H1 (cell line): ENCODE measurements around the gene DENND1A. TPM values are rescaled to one million over a fixed set of nuclear protein-coding genes. Genes with fewer than 3 reads are reported as not detected.
A peak's percentile ranks its signal among the peaks of the same experiment; 100 is the strongest.

Experiments used
- CTCF ChIA-PET: fragments of 300-600 bp; sonication (Branson Sonifier 250); formaldehyde crosslinking; loops from one replicate; lab custom pipeline; 2021; ENCODE audit not compliant: partially characterized antibody; lab: Charles Lee
- POLR2A ChIA-PET: fragments of 300-600 bp; sonication (Branson Sonifier 250); formaldehyde crosslinking; loops from one replicate; lab custom pipeline; 2021; ENCODE audit warnings: inconsistent platforms; ENCODE audit not compliant: partially characterized antibody; lab: Charles Lee
- DNase-seq, 2 experiments: peaks; one replicate each; pipeline versions ENCODE4 v3.0.0 to v3.0.0-alpha.2; 2010 to 2022; ENCODE audit warnings: low spot score in 2 of 2, low read depth in 1 of 2, mixed read lengths in 1 of 2
- FAIRE-seq: peaks from 2 replicates; lab custom pipeline; 2011; peaks lifted over from hg19 to GRCh38; lab: Jason Lieb, UNC
- H2AFZ ChIP-seq: 2 replicates; pipeline ENCODE4 v1.8.1; 2012; ENCODE audit warnings: low read length, inconsistent platforms
- H2AK5ac ChIP-seq: 2 replicates; pipeline ENCODE4 v1.6.1; 2013; ENCODE audit warnings: low read depth, low read length
- H2BK120ac ChIP-seq: replicated peaks from 2 replicates; pipeline ENCODE3; 2013; ENCODE audit warnings: low read depth, low read length, inconsistent platforms
- H2BK12ac ChIP-seq: 2 replicates; pipeline ENCODE4 v1.6.1; 2013; ENCODE audit warnings: low read depth, low read length
- H2BK15ac ChIP-seq: 2 replicates; pipeline ENCODE4 v1.6.1; 2013; ENCODE audit warnings: low read length
- H2BK20ac ChIP-seq: 2 replicates; pipeline ENCODE4 v1.6.1; 2013; ENCODE audit warnings: low read length
- H2BK5ac ChIP-seq: 2 replicates; pipeline ENCODE4 v1.6.1; 2013; ENCODE audit warnings: low read depth, low read length
- H3K14ac ChIP-seq: 2 replicates; pipeline ENCODE4 v1.6.1; 2013; ENCODE audit warnings: inconsistent platforms; ENCODE audit not compliant: insufficient read length
- H3K18ac ChIP-seq: 2 replicates; pipeline ENCODE4 v1.6.1; 2013; ENCODE audit warnings: low read length; ENCODE audit errors: extremely low read depth
- H3K23ac ChIP-seq: 2 replicates; pipeline ENCODE4 v1.6.1; 2013; ENCODE audit warnings: inconsistent platforms; ENCODE audit not compliant: insufficient read length
- H3K23me2 ChIP-seq: 2 replicates; pipeline ENCODE4 v1.6.1; 2013; ENCODE audit warnings: low read depth, low read length
- H3K27ac ChIP-seq: 2 replicates; pipeline ENCODE4 v1.6.1; 2011; ENCODE audit warnings: low read depth, low read length, inconsistent platforms
- H3K27me3 ChIP-seq, 4 experiments: replicated peaks in 1 of 4; 1 replicate in 1 of 4; 2 replicates in 3 of 4; pipeline versions ENCODE4 v1.6.1 to v1.8.1; 2011 to 2013; ENCODE audit warnings: low read length in 3 of 4, mild to moderate bottlenecking in 3 of 4, inconsistent platforms in 2 of 4, mixed read lengths in 2 of 4, moderate library complexity in 1 of 4; ENCODE audit not compliant: control insufficient read depth in 3 of 4, insufficient read depth in 3 of 4; ENCODE audit errors: extremely low read depth in 1 of 4
- H3K36me3 ChIP-seq, 4 experiments: 2 replicates each; pipeline versions ENCODE4 v1.6.1 to v1.8.1; 2011 to 2013; ENCODE audit warnings: mild to moderate bottlenecking in 4 of 4, low read length in 3 of 4, moderate library complexity in 2 of 4, control low read depth in 1 of 4, inconsistent platforms in 1 of 4; ENCODE audit not compliant: insufficient read depth in 4 of 4, control insufficient read depth in 2 of 4
- H3K4ac ChIP-seq: replicated peaks from 2 replicates; pipeline ENCODE3; 2013; ENCODE audit warnings: low read length, low read depth, mixed read lengths, inconsistent platforms; ENCODE audit not compliant: insufficient read length
- H3K4me1 ChIP-seq, 4 experiments: replicated peaks in 1 of 4; 1 replicate in 1 of 4; 2 replicates in 3 of 4; pipeline versions ENCODE4 v1.6.1 to v1.8.1; 2011 to 2013; ENCODE audit warnings: low read length in 3 of 4, inconsistent platforms in 2 of 4, mixed read lengths in 1 of 4; ENCODE audit not compliant: insufficient read depth in 4 of 4, control insufficient read depth in 3 of 4
- H3K4me2 ChIP-seq, 2 experiments: 2 replicates each; pipeline versions ENCODE4 v1.6.1 to v1.8.1; 2011 to 2013; ENCODE audit warnings: low read depth in 2 of 2, low read length in 2 of 2, control low read depth in 1 of 2, inconsistent platforms in 1 of 2, mild to moderate bottlenecking in 1 of 2; ENCODE audit not compliant: insufficient read depth in 1 of 2
- H3K4me3 ChIP-seq, 4 experiments: fragments of 200-600, 300-600 bp in 1 of 4; sonication (generic), shearing (Covaris generic), sonication (Bioruptor Twin) in 1 of 4; 2 replicates each; pipeline versions ENCODE4 v1.5.1 to v1.8.1; 2011 to 2016; ENCODE audit warnings: low read length in 4 of 4, low read depth in 3 of 4, control low read depth in 2 of 4, inconsistent platforms in 2 of 4, mild to moderate bottlenecking in 2 of 4, mixed read lengths in 1 of 4, moderate library complexity in 1 of 4; ENCODE audit not compliant: insufficient read depth in 2 of 4; ENCODE audit errors: extremely low read depth in 1 of 4
- H3K56ac ChIP-seq: replicated peaks from 2 replicates; pipeline ENCODE3; 2013; ENCODE audit warnings: low read depth, mild to moderate bottlenecking, mixed read lengths, low read length, inconsistent platforms; ENCODE audit not compliant: insufficient read length
- H3K79me1 ChIP-seq: 2 replicates; pipeline ENCODE4 v1.6.1; 2013; ENCODE audit warnings: low read depth, low read length, control low read depth
- H3K79me2 ChIP-seq, 2 experiments: 2 replicates each; pipeline versions ENCODE4 v1.6.1 to v1.8.1; 2012 to 2013; ENCODE audit warnings: low read length in 2 of 2, mild to moderate bottlenecking in 2 of 2, inconsistent platforms in 1 of 2; ENCODE audit not compliant: insufficient read depth in 2 of 2, control insufficient read depth in 1 of 2
- H3K9ac ChIP-seq, 4 experiments: replicated peaks in 1 of 4; 1 replicate in 1 of 4; 2 replicates in 3 of 4; pipeline versions ENCODE4 v1.6.1 to v1.8.1; 2011 to 2013; ENCODE audit warnings: low read depth in 3 of 4, low read length in 3 of 4, control low read depth in 2 of 4, mild to moderate bottlenecking in 2 of 4, moderate library complexity in 2 of 4, inconsistent platforms in 1 of 4; ENCODE audit errors: extremely low read depth in 1 of 4
- H3K9me3 ChIP-seq, 2 experiments: 2 replicates each; pipeline versions ENCODE4 v1.6.1 to v1.8.1; 2012 to 2013; ENCODE audit warnings: mild to moderate bottlenecking in 2 of 2, moderate library complexity in 2 of 2, control low read depth in 1 of 2, inconsistent platforms in 1 of 2, low read depth in 1 of 2, low read length in 1 of 2, mixed read lengths in 1 of 2; ENCODE audit not compliant: insufficient read depth in 2 of 2
- H4K20me1 ChIP-seq, 2 experiments: replicated peaks in 1 of 2; 2 replicates each; pipeline versions ENCODE3 to v1.8.1; 2011 to 2013; ENCODE audit warnings: inconsistent platforms in 2 of 2, low read length in 2 of 2, mild to moderate bottlenecking in 1 of 2; ENCODE audit not compliant: insufficient read depth in 2 of 2, control insufficient read depth in 1 of 2
- H4K5ac ChIP-seq: 2 replicates; pipeline ENCODE4 v1.6.1; 2013; ENCODE audit warnings: low read length, low read depth, mixed read lengths, inconsistent platforms; ENCODE audit not compliant: insufficient read length
- H4K8ac ChIP-seq: 2 replicates; pipeline ENCODE4 v1.8.0; 2013; ENCODE audit warnings: mild to moderate bottlenecking, moderate library complexity, low read length, inconsistent platforms; ENCODE audit not compliant: insufficient read depth; ENCODE audit errors: extremely low read depth
- H4K91ac ChIP-seq: replicated peaks from 2 replicates; pipeline ENCODE3; 2013; ENCODE audit warnings: low read length, mixed read lengths, inconsistent platforms; ENCODE audit not compliant: insufficient read length
- GTF2F1 ChIP-seq: IDR thresholded peaks from 2 replicates; pipeline ENCODE4 v1.6.1; 2012; ENCODE audit warnings: low read depth, low read length, improper control_type of control experiment, borderline replicate concordance
- KDM1A ChIP-seq: fragments of 200-600, 300-600 bp; sonication (generic); IDR thresholded peaks from 2 replicates; pipeline ENCODE4 v1.7.1; 2016; ENCODE audit warnings: mild to moderate bottlenecking, low read length, borderline replicate concordance
- POU5F1 ChIP-seq: IDR thresholded peaks from 2 replicates; pipeline ENCODE4 v1.6.1; 2011; ENCODE audit warnings: low read depth, mild to moderate bottlenecking, low read length, moderate library complexity
- RXRA ChIP-seq: IDR thresholded peaks from 2 replicates; pipeline ENCODE4 v1.6.1; 2011; ENCODE audit warnings: low read depth, mild to moderate bottlenecking, low read length, moderate library complexity; ENCODE audit not compliant: insufficient read depth
- SP1 ChIP-seq: IDR thresholded peaks from 2 replicates; pipeline ENCODE4 v1.6.1; 2011; ENCODE audit warnings: low read depth, low read length
- TAF1 ChIP-seq: IDR thresholded peaks from 2 replicates; pipeline ENCODE4 v1.6.1; 2011; ENCODE audit warnings: mild to moderate bottlenecking, low read depth, low read length
- WGBS, 2 experiments: shearing (Covaris generic) in 1 of 2; methylation state at CpG; one replicate each; pipeline versions ENCODE4 v1.1.6 to v1.1.7; 2013 to 2015; ENCODE audit warnings: low lambda C conversion rate in 2 of 2, mixed read lengths in 2 of 2, inconsistent platforms in 1 of 2, low coverage in 1 of 2, missing lambda C conversion rate in 1 of 2; ENCODE audit not compliant: insufficient replicate concordance in 2 of 2, insufficient coverage in 1 of 2, insufficient read length in 1 of 2; ENCODE audit errors: extremely low coverage in 1 of 2, missing lambda C conversion rate in 1 of 2; 5-methylcytosine and 5-hydroxymethylcytosine counted together
- polyA plus RNA-seq, 7 experiments: library from polyadenylated mRNA; depleted of rRNA in 3 of 7; stranded (reverse) in 5 of 7; unstranded in 2 of 7; fragments of >200 nt in 5 of 7; fragments of 200-250 nt in 2 of 7; gene quantifications; 1 replicate in 5 of 7; 2 replicates in 1 of 7; 4 replicates in 1 of 7; pipeline versions ENCODE4 v1.2.1 to v1.2.3, GENCODE V29; 2011 to 2013; ENCODE audit warnings: missing spikeins in 2 of 7, mixed read lengths in 2 of 7
- total RNA-seq: library from RNA; stranded (reverse); fragmentation: NEBNext Ultra II Directional; extraction: Animal tissue kit (Norgen Biotek cat#: 25700); gene quantifications from 2 replicates; pipeline ENCODE4 v1.2.1, GENCODE V29; 2021

DENND1A gene
- total and polyA plus RNA-seq, 2 of the 8 experiments (the other 6 are each of a cell fraction or from before 2014, with no cell fraction given) = 24.1 to 26.4 TPM

DNA sequence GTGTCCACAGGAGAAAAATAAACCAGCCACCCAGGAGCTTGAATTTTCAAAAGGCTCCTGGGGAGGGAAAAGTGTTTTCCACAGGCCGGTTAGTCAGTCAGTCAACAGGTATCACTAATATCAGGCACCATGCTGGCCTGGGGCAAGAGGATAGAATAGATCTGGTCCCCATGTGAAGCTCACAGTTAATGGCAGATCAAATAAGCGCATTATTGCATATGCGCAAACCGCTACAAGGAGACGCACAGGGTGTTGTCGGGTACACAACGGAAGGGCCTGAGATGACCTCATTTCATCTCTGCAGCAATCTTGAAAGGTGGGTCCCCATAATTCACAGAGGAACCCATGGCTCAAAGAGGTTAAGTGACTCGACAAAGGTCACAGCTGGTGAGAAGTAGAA, 313.2 kb downstream of the DENND1A start:
- H3K27ac ChIP-seq = no peak overlapping the region
- POLR2A ChIA-PET = no interaction called here
- H3K56ac ChIP-seq = no peak overlapping the region
- no peak overlapping the region for H2BK5ac ChIP-seq
- no peak overlapping the region for H3K4me2 ChIP-seq
- no peaks in the 10 kb centered on the region for H3K9me3 ChIP-seq
- 63% methylated on average over 8 of the region's 8 CpGs; no CpG with 5 or more reads in 1 of the 2 experiments for WGBS, 2 experiments
- no peak overlapping the region for H2BK15ac ChIP-seq
- H2BK12ac ChIP-seq = no peak overlapping the region
- H3K14ac ChIP-seq = no peak overlapping the region
- H3K23ac ChIP-seq = no peak overlapping the region
- H3K4ac ChIP-seq = no peak overlapping the region
- H3K18ac ChIP-seq = no peak overlapping the region
- no peak overlapping the region for H2AK5ac ChIP-seq
- H2BK20ac ChIP-seq = no peak overlapping the region
- H3K4me3 ChIP-seq = no peak overlapping the region
- FAIRE-seq (no peak), DNase-seq (no peak)
- H3K23me2 ChIP-seq = no peaks in the 10 kb centered on the region
- no peak overlapping the region for H2BK120ac ChIP-seq
- no peak overlapping the region for H4K91ac ChIP-seq
- H3K27me3 ChIP-seq = peaks cover 0 to 3% (median 0%) of the 10 kb centered on the region in 4 experiments; a peak in 3 of 7 replicates
- H3K79me1 ChIP-seq = no peaks in the 10 kb centered on the region
- H3K79me2 ChIP-seq = no peaks in the 10 kb centered on the region
- peaks cover 0 to 5% (median 1%) of the 10 kb centered on the region in 4 experiments; a peak in 2 of 7 replicates for H3K4me1 ChIP-seq
- H3K9ac ChIP-seq = no peak overlapping the region
- peaks cover 0 to 10% of the 10 kb centered on the region in 2 experiments for H4K20me1 ChIP-seq
- H4K8ac ChIP-seq = no peak overlapping the region
- no peak overlapping the region for H2AFZ ChIP-seq
- CTCF ChIA-PET = interaction anchor here (0.7 to 1.7 kb wide), 6 partner anchors 9 to 424 kb away, joined by 3 to 5 read pairs (median 4); no protein-coding TSS in a partner anchor
- no peak overlapping the region for H4K5ac ChIP-seq
- no peak for TF ChIP-seq GTF2F1
- TF ChIP-seq POU5F1 = peak; percentile 62; the same call in 1 of the 2 replicates
- TF ChIP-seq SP1 = no peak
- no peak for TF ChIP-seq KDM1A
- no peak for TF ChIP-seq TAF1
- no peak for TF ChIP-seq RXRA
- TF ChIP-seq, all 59 proteins: peak for 1
- H3K36me3 ChIP-seq = no peaks in the 10 kb centered on the region
